HFFc6 (cell line): ENCODE measurements around the gene ERBB4. TPM values are rescaled to one million over a fixed set of nuclear protein-coding genes. Genes with fewer than 3 reads are reported as not detected.

Experiments used
- DNase-seq: peaks from one replicate; pipeline ENCODE4 v3.0.0-alpha.2; 2018
- H3K27ac Mint-ChIP-seq: 2 replicates; pipeline ENCODE4 v1.8.0; 2020; ENCODE audit warnings: mild to moderate bottlenecking, mixed read lengths
- H3K27me3 Mint-ChIP-seq: 2 replicates; pipeline ENCODE4 v1.8.0; 2021; ENCODE audit warnings: mild to moderate bottlenecking, moderate library complexity, mixed read lengths; ENCODE audit not compliant: insufficient read depth
- H3K36me3 Mint-ChIP-seq: 2 replicates; pipeline ENCODE4 v1.8.0; 2021; ENCODE audit warnings: low read depth, mixed read lengths
- H3K4me1 Mint-ChIP-seq: 2 replicates; pipeline ENCODE4 v1.8.0; 2020; ENCODE audit warnings: low read depth, mixed read lengths
- H3K4me3 Mint-ChIP-seq: 2 replicates; pipeline ENCODE4 v1.8.0; 2020; ENCODE audit warnings: mild to moderate bottlenecking, moderate library complexity, mixed read lengths
- H3K9me3 Mint-ChIP-seq: 2 replicates; pipeline ENCODE4 v1.8.0; 2020; ENCODE audit warnings: mild to moderate bottlenecking, mixed read lengths
- CTCF ChIP-seq: fragments of 200-600 bp; sonication (generic); IDR thresholded peaks from 2 replicates; pipeline ENCODE4 v1.5.0; 2021; ENCODE audit warnings: antibody characterized with exemption, mild to moderate bottlenecking
- total RNA-seq, 6 experiments: library from RNA; stranded (reverse); fragmentation: NEBNext Ultra II Directional; extraction: Animal tissue kit (Norgen Biotek cat#: 25700); gene quantifications; 2 replicates in 1 of 6; 3 replicates in 5 of 6; pipeline ENCODE4 v1.2.3, GENCODE V29; 2021

Gene ERBB4
- total RNA-seq, 6 experiments from 2014 or later, result not detected

GRCh38 chr2:211513446-211513845, 1025.2 kb downstream of the ERBB4 start:
- H3K27me3 Mint-ChIP-seq, result peaks cover 2% of the 10 kb centered on the region; the same call in 1 of the 2 replicates
- peaks cover 6% of the 10 kb centered on the region for H3K36me3 Mint-ChIP-seq
- no peaks in the 10 kb centered on the region for H3K4me1 Mint-ChIP-seq
- H3K4me3 Mint-ChIP-seq, result no peak overlapping the region
- no peak for TF ChIP-seq CTCF
- peaks cover 56% of the 10 kb centered on the region for H3K9me3 Mint-ChIP-seq
- DNase-seq, result no peak
- no peak overlapping the region for H3K27ac Mint-ChIP-seq

GRCh38 chr2:211512806-211513205, 1025.8 kb downstream of the ERBB4 start:
- no peak for TF ChIP-seq CTCF
- H3K27me3 Mint-ChIP-seq, result peaks cover 2% of the 10 kb centered on the region; the same call in 1 of the 2 replicates
- H3K4me1 Mint-ChIP-seq, result no peaks in the 10 kb centered on the region
- no peak overlapping the region for H3K4me3 Mint-ChIP-seq
- peaks cover 57% of the 10 kb centered on the region for H3K9me3 Mint-ChIP-seq
- no peak overlapping the region for H3K27ac Mint-ChIP-seq
- H3K36me3 Mint-ChIP-seq, result peaks cover 6% of the 10 kb centered on the region
- no peak for DNase-seq

- Mint-ChIP-seq H3K27me3 (no peaks in the 10 kb centered on the region), H3K36me3 (no peaks in the 10 kb centered on the region), H3K4me1 (no peaks in the 10 kb centered on the region), H3K9me3 (peaks cover 67% of the 10 kb centered on the region), H3K27ac (no peak overlapping the region), H3K4me3 (no peak overlapping the region)
- no peak for TF ChIP-seq CTCF
- no peak for DNase-seq
These were observed 1034.7 kb downstream of the ERBB4 start for GRCh38 chr2:211503856-211504255.

GRCh38 chr2:211503198-211503597, 1035.4 kb downstream of the ERBB4 start:
- TF ChIP-seq CTCF, result no peak
- Mint-ChIP-seq H3K4me3 (no peak overlapping the region), H3K27ac (no peak overlapping the region), H3K9me3 (peaks cover 66% of the 10 kb centered on the region), H3K27me3 (no peaks in the 10 kb centered on the region), H3K36me3 (no peaks in the 10 kb centered on the region), H3K4me1 (no peaks in the 10 kb centered on the region)
- DNase-seq, result no peak

- no peak for DNase-seq
- Mint-ChIP-seq H3K27ac (no peak overlapping the region), H3K4me1 (no peaks in the 10 kb centered on the region)
These were observed 1039.9 kb downstream of the ERBB4 start for GRCh38 chr2:211498551-211499205.

More at GRCh38 chr2:211498551-211499205, 1039.9 kb downstream of the ERBB4 start:
- TF ChIP-seq CTCF, result no peak
- peaks cover 43% of the 10 kb centered on the region for H3K9me3 Mint-ChIP-seq
- no peaks in the 10 kb centered on the region for H3K36me3 Mint-ChIP-seq
- H3K4me3 Mint-ChIP-seq, result no peak overlapping the region
- H3K27me3 Mint-ChIP-seq, result no peaks in the 10 kb centered on the region
